HG03457 (cell line): ENCODE data around the gene ADAT2.
A peak's percentile ranks its signal among the peaks of the same experiment; 100 is the strongest.

Experiments
- ATAC-seq: cut with Tn5 transposase; IDR thresholded peaks from one replicate; pipeline ENCODE4 v1.9.1; 2021; ENCODE audit warnings: moderate number of reproducible peaks; ENCODE audit not compliant: unreplicated experiment

ADAT2 gene

DNA sequence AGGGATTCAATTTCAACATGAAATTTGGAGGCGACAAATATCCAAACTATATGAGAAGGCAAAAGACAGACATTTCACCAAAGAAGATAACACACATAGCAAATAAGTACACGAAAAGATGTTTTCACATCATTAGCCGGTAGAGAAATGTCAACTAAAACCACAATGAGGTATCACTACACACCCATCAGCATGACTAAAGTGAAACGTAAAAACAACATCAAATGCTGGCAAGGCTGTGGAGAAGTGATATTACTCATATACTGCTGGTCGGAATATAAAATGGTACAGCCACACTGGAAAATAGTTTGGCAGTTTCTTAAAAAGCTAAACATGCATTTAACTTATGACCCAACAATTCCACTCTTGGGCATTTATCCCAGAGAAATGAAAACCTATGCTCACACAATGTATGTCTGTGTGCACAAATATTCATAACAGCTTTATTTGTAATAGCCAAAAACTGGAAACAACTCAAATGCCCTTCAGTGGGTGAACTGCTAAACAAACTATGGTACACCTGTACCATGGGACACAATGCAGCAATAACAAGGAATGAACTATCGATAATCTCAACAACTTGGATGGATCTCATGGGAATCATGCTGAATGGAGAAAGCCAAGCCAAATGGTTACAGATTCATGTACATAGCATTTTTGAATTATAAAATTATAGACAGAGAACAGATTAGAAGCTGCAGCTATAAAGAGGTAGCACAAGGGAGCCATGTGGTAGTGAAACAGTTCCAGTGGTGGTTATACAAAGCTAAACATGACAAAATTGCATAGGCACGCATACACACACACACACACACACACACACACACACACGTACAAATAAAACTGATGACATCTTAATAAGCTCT, 8.6 kb downstream of the ADAT2 start:
- no peak for ATAC-seq

- ATAC-seq = no peak
These were observed 9.5 kb downstream of the ADAT2 start for GRCh38 chr6:143441010-143441409.

- no peak for ATAC-seq
These were observed 17.9 kb downstream of the ADAT2 start for GRCh38 chr6:143432588-143432987.

GRCh38 chr6:143431226-143431625, 19.3 kb downstream of the ADAT2 start:
- no peak for ATAC-seq

DNA sequence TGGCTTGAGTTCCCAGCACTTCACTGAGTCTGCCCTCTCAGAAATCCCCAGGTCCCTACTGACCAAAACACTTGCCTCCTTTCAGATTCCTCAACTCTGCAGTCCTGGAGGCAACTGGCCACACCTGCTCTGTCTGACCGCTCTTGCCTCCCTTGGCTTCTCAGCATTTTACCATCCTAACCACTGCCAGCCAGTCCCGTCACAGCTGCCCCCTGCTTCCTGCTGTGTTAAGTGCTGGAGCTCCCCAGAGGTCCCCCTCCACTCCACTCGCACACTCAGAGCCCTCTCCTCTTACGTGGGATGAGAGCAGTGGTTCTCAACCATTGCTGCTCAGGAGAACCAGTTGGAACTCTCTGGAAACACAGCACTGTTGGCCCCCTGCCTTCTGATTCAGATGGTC, 20.5 kb downstream of the ADAT2 start:
- ATAC-seq = no peak

DNA sequence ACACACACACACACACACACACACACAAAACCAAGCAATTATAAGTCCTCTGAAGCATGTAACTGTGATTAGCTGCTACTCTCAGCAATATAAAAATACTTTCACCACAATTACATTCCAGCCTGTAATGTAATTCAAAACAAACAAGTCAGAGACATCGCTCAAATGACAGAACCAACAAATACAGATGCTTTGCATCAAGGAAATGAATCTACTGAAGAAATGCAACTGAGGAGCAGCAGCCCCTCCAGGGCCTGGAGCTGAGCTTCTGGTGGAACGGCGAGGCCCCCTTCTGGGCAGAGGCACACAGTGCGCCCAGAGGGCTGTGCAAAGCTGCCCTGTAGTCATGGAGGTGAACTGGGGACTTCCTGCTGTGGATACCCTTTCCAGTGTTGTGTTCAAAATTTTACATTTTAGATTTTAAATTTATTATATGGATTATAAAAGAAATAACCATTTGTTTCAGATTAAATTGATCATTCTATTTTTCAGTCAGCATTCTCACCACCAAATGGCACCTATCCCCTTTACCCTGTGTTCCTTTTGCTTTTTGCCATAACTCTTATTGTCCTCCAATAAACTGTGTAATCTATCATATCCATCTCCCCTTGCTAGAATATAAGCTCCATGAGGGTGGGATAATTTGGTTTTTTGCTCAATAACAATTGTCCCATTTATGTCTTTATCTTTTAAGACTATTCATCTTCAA, 23.2 kb downstream of the ADAT2 start:
- peak; percentile 99 for ATAC-seq

- no peak for ATAC-seq
These were observed 24.5 kb downstream of the ADAT2 start for GRCh38 chr6:143426026-143426425.

DNA sequence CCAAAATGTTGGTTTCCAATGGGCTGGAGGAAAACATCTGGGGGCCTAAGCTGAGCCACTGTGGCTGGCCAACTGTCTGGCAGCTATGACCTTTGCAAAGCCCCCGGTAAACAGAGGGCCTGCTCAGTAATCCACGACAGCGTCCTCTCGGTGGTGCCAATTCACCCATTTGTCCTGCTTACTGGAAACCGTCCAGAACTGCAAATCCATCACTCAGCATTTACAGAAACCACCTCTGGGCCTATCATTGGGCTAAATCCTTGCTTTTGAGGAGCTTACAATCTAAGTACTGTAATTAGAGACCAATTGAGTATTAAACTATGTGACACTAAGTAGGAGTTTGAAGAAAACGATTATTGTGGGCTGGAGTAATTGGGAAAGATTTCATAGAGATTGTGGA, 31.0 kb downstream of the ADAT2 start:
- ATAC-seq = no peak

GRCh38 chr6:143414769-143415168, 35.7 kb downstream of the ADAT2 start:
- ATAC-seq = no peak

DNA sequence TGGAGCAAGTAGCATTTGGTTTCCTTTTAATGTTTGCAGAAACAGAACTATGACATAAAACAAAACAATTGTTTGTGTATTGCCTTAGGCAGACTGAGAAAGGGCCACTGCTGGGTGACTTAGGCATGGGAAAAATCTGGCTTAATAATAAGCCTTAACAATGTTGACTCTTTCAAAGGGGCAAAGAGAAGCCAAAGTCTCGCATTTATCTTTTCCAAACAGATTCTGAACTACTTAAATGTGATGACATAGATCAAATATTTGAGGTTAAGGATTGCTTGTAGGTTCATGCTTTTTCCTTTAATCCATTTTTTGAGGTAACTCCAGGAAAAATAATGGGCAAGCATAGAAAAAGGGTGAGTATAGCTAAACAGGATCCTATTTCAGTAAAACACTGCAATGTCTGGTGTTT, 39.6 kb downstream of the ADAT2 start:
- no peak for ATAC-seq

GRCh38 chr6:143408787-143409162, 41.7 kb downstream of the ADAT2 start:
- no peak for ATAC-seq

GRCh38 chr6:143408151-143408786, 42.2 kb downstream of the ADAT2 start:
- no peak for ATAC-seq

DNA sequence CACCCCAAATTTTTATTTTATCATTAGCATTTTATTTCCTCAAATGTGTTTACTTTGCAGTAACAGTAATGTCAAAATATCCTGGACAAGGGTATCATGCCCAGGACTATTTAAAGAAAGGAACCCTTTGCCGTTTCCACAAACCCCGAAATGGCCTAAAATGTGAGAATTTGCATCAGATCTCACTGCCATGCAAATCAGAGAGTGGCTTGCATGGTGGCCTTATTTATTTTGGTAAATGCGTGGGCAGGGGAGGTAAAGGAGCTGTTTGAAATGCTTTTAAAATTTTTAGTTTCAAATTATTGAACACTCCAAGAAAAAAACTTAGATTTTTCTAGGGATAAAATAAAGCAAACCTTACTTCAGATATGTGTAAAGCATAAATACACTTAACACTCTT, 43.8 kb downstream of the ADAT2 start:
- ATAC-seq = no peak

DNA sequence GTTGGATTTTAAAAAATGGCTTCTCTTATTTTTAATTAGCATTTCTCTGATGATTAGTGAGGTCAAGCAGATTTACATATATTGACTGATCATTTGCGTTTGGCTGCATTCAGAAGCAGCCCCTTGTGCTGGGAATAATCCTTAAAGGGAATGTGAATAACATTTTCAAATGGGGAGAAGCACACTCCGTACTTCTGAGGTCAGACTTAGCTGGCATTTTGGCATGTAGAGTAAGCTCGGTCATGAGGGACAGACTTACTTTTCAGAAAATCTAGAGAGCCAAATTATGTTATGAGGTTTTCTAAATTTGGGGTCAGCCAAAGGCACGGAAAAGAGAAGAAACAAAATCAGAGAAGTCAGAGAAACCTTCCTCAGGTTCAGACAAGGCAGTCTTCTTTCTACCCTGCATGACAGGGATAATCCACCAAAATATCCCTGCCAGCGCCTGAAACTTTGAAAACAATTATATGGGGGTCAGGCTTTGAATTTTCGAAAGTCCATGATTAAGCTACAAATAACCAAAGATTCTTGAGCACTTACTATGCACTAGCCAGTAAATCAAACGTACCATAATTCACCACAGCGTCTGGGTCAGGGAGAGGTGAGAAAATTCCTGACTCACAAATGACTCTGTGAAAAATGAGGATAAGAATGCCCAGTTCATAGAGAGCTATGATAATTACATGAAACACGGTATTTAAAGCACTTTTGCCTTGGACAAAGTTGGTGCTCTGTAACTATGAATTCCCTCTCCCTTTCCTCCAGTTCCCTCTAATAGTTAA, 44.9 kb downstream of the ADAT2 start:
- no peak for ATAC-seq

- no peak for ATAC-seq
These were observed 47.7 kb downstream of the ADAT2 start for GRCh38 chr6:143402721-143403336.

DNA sequence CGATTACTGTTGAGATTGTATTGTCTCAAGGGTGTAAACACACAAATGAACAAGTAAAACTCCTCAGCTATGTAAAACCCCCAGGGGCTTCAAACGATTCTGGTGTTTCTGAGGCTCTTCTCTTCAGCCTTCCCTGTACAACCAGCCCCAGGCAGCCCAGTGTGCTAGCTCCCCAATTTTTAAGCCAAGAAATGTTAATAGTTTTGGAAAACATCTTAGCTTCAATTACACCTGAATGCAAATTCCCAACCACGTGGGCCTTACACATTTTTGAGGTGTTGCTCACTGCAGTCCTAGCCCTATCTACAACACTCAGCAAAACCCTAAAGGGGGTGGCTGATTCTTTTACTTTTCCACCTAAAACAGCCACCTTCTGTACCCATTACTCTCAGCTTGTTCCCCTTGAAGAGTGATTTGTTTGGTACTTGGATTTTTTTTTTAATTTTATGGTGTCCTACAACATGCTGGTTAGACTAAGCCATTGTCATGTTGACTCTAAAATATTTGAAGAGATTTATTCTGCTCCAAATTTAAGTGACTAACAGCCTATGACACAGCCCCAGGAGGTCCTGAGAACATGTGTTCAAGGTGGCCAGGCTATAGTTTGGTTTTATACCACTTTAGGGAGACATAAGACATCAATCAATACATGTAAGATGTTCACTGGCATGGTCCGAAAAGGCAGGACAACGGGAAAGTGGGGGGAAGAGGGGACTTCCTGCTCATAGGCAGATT, 48.7 kb downstream of the ADAT2 start:
- ATAC-seq = no peak

DNA sequence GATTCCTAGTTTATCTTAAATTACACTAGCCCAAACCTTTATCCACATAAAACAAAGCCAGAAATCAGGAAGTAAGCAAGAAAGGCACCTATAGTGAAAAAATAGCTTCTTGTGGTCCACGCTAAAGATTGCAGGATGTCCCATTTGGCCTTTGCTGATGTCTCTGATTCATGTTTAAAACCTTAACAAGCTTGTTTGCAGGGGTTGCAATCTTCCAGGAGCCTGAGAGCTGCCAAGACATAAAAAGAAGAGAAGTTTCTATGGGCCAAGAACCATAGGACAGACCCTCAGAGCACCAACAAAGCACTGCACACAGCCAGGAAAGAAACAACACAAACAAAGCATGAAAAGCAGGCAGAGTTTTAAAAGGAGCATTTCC, 49.4 kb downstream of the ADAT2 start:
- ATAC-seq = no peak

DNA sequence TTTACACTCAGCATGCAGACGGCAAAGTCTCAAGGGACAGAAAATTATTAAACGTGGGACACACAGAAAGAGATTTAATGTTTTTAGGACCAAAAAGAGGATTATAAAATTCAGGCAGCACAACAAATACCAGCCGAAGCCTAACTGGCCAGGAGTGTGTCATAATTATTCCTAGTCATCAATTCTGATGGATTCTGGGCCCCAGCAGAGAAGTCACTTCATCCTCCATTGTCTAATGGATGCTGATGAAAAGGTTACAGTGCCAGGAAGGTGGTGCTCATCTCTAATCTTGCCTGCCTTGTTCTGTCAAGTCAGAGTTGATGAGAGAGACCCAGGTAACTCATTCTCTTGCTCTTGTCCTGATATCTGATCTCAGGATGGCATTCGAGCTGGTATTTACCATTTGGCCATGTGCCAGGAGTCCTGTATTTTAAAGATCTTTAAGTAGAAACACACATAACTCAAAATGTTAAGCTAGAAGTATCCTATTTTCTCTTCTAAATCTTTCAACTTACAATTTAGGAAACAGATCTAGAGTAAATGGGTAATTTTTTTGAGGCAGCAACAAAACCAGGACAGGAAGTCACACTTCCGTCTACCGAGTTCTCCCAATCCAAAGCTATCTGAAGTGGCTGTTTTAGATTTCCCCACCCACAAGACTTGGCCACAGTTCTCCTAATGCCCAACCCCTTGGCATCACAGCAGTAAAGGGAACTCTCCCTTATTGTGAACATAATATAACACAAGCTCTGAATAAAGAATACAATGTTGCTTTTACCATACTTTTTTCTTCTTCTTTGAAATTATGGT, 50.0 kb downstream of the ADAT2 start:
- no peak for ATAC-seq

DNA sequence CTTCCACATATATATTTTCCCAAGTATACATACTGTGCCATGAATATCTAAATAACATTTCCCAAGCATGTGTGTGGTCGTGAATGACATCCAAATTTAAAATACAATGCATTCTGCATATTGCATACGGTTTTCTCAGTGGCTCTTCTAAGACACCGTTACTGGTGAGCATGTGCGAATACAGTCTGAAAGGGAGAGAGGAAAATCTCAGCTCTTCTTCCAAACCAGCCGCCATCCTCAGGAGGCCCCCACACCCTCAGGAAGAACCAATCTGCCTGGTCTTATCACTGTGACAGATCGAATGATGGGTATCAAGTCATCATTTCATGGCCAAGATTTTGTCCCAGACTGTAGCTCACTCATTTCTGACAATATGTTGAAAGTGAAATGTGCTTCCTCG, 50.7 kb downstream of the ADAT2 start:
- no peak for ATAC-seq
